ENCODE measurements around the gene NSL1. TPM values are rescaled to one million over a fixed set of nuclear protein-coding genes. Genes with fewer than 3 reads are reported as not detected.

NSL1 gene
- total and polyA plus RNA-seq, 2 experiments from 2014 or later: 41.4 to 44.8 TPM

DNA sequence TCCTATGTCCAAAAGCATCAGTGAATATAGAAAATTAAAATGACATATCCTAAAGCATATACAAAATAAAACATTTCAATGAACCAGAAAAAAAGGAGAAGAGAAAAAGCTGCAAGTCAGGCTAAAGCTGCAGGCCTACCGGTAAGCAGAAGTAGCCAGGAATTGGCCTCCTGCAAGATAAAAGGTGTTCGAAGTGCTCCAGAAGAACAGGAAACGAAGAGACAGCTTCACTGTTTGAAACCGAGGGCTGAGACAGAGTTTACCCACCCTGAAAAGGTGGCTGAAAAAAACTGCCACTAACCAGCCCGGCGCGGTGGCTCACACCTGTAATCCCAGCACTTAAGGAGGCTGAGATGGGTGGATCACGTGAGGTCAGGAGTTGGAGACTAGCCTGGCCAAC is 37.4 kb downstream of the NSL1 start:
- TF ChIP-seq CTCF (IDR thresholded peaks at IDR 0.05; ENCODE audit: low read depth, low read length): no peak
- no peaks in the 10 kb centered on the region for H3K27me3 ChIP-seq
- no peaks in the 10 kb centered on the region for H3K9me3 ChIP-seq (ENCODE audit: low read depth)
- no peak for DNase-seq (ENCODE audit: low read depth in 1 of 2, low spot score in 1 of 2)
- H3K4me3 ChIP-seq: no peak overlapping the region
- no peak overlapping the region for H3K27ac ChIP-seq
- no peaks in the 10 kb centered on the region for H3K36me3 ChIP-seq
- H3K4me1 ChIP-seq (ENCODE audit: low read depth): no peaks in the 10 kb centered on the region

GRCh38 chr1:212753749-212754148 is 37.8 kb downstream of the NSL1 start:
- Histone ChIP-seq H3K27ac (no peak overlapping the region), H3K27me3 (no peaks in the 10 kb centered on the region), H3K9me3 (ENCODE audit: low read depth) (no peaks in the 10 kb centered on the region), H3K4me1 (ENCODE audit: low read depth) (no peaks in the 10 kb centered on the region), H3K4me3 (no peak overlapping the region), H3K36me3 (no peaks in the 10 kb centered on the region)
- DNase-seq (ENCODE audit: low read depth in 1 of 2, low spot score in 1 of 2): no peak
- no peak for TF ChIP-seq CTCF (IDR thresholded peaks at IDR 0.05; ENCODE audit: low read depth, low read length)

GRCh38 chr1:212752934-212753497 is 38.6 kb downstream of the NSL1 start:
- DNase-seq (ENCODE audit: low read depth in 1 of 2, low spot score in 1 of 2): peak in 1 of 2 donors; percentile 8
- H3K4me3 ChIP-seq: no peak overlapping the region
- H3K27ac ChIP-seq: no peak overlapping the region
- H3K4me1 ChIP-seq (ENCODE audit: low read depth): no peaks in the 10 kb centered on the region
- H3K27me3 ChIP-seq: no peaks in the 10 kb centered on the region
- H3K36me3 ChIP-seq: no peaks in the 10 kb centered on the region
- H3K9me3 ChIP-seq (ENCODE audit: low read depth): no peaks in the 10 kb centered on the region
- no peak for TF ChIP-seq CTCF (IDR thresholded peaks at IDR 0.05; ENCODE audit: low read depth, low read length)

DNA sequence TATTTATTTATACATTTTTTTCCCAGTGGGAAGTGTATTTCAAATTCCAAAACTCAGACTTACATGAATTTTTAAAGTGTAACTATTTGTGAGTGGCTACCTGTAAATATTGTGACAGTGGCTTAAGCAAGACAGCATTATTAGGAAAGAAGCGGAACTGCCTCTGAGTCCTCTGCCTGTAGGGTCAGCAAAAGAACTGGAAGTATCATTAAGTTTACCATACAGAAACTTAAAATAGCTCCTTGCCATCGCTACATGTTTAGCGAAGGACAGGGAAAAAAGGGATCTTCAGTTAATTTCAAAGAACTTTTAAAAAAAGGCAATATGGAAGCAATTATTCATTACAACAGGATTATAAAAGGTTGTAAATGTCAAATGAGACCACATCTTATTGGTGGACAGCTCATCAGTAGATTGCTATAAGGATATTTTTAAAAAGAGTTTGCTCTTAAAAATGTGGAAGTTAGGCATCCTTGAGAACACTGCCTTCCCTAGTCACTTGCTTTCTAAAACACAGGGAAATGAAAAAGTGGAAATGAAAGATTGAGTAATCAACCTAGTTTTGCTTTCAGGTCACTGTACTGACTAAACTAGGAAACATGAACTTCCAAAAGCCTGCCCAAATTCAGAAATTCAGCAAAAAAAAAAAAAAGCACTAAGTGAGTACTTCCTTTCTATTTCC is 39.2 kb downstream of the NSL1 start:
- no peak overlapping the region for H3K4me3 ChIP-seq
- no peaks in the 10 kb centered on the region for H3K4me1 ChIP-seq (ENCODE audit: low read depth)
- H3K9me3 ChIP-seq (ENCODE audit: low read depth): no peaks in the 10 kb centered on the region
- H3K27ac ChIP-seq: no peak overlapping the region
- H3K36me3 ChIP-seq: no peaks in the 10 kb centered on the region
- no peak for TF ChIP-seq CTCF (IDR thresholded peaks at IDR 0.05; ENCODE audit: low read depth, low read length)
- peak in 1 of 2 donors; percentile 48 for DNase-seq (ENCODE audit: low read depth in 1 of 2, low spot score in 1 of 2)
- no peaks in the 10 kb centered on the region for H3K27me3 ChIP-seq

GRCh38 chr1:212749821-212750535 is 41.6 kb downstream of the NSL1 start:
- H3K36me3 ChIP-seq: no peaks in the 10 kb centered on the region
- peak; percentile 70 to 87 for DNase-seq (ENCODE audit: low read depth in 1 of 2, low spot score in 1 of 2)
- peak; percentile 79 for TF ChIP-seq CTCF (IDR thresholded peaks at IDR 0.05; ENCODE audit: low read depth, low read length)
- no peaks in the 10 kb centered on the region for H3K4me1 ChIP-seq (ENCODE audit: low read depth)
- no peak overlapping the region for H3K27ac ChIP-seq
- H3K27me3 ChIP-seq: no peaks in the 10 kb centered on the region
- H3K9me3 ChIP-seq (ENCODE audit: low read depth): no peaks in the 10 kb centered on the region
- H3K4me3 ChIP-seq: no peak overlapping the region

Measured in cardiac muscle cell (in vitro differentiated cells and primary cell).